ENCODE data around the gene ZFC3H1.

- TF ChIP-seq, protein P1, sequence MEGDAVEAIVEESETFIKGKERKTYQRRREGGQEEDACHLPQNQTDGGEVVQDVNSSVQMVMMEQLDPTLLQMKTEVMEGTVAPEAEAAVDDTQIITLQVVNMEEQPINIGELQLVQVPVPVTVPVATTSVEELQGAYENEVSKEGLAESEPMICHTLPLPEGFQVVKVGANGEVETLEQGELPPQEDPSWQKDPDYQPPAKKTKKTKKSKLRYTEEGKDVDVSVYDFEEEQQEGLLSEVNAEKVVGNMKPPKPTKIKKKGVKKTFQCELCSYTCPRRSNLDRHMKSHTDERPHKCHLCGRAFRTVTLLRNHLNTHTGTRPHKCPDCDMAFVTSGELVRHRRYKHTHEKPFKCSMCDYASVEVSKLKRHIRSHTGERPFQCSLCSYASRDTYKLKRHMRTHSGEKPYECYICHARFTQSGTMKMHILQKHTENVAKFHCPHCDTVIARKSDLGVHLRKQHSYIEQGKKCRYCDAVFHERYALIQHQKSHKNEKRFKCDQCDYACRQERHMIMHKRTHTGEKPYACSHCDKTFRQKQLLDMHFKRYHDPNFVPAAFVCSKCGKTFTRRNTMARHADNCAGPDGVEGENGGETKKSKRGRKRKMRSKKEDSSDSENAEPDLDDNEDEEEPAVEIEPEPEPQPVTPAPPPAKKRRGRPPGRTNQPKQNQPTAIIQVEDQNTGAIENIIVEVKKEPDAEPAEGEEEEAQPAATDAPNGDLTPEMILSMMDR (conservative IDR thresholded peaks at IDR 0.05; ENCODE audit: low read length): no peak
- TF ChIP-seq EZH2phosphoT487 (IDR thresholded peaks at IDR 0.05; ENCODE audit: borderline replicate concordance): no peak
These were observed 28.0 kb upstream of the ZFC3H1 start for GRCh38 chr12:71691504-71692129.
